Natural killer cell (primary cell): ENCODE results near the gene LHFPL2. TPM values are rescaled to one million over a fixed set of nuclear protein-coding genes. Genes with fewer than 3 reads are reported as not detected.

Experiments used
- ATAC-seq, 3 donors: fragments of 150-1000 bp in 2 of 3; fragments of 200-7000 bp in 1 of 3; cut with Tn5 transposase; 1 replicate in 1 of 3; 2 replicates in 2 of 3; pipeline ENCODE4 v1.10.0; 2021; ENCODE audit warnings: mild to moderate bottlenecking in 2 of 3, moderate library complexity in 2 of 3
- DNase-seq, 2 donors: peaks; one replicate each; pipeline versions ENCODE4 v3.0.0 to v3.0.0-alpha.2; 2013 to 2021; ENCODE audit warnings: mixed read lengths in 1 of 2
- H3K27ac ChIP-seq: one replicate; pipeline ENCODE4 v1.5.1; 2013; ENCODE audit warnings: mild to moderate bottlenecking, low read length
- H3K27me3 ChIP-seq: one replicate; pipeline ENCODE4 v1.6.1; 2013; ENCODE audit warnings: low read length; ENCODE audit not compliant: control insufficient read depth, insufficient read depth
- H3K36me3 ChIP-seq: one replicate; pipeline ENCODE4 v1.6.1; 2013; ENCODE audit warnings: low read length; ENCODE audit not compliant: control insufficient read depth, insufficient read depth
- H3K4me1 ChIP-seq: one replicate; pipeline ENCODE4 v1.6.1; 2013; ENCODE audit warnings: low read length; ENCODE audit not compliant: control insufficient read depth, insufficient read depth
- H3K4me3 ChIP-seq: one replicate; pipeline ENCODE4 v1.5.1; 2013; ENCODE audit warnings: low read length
- H3K9me3 ChIP-seq: one replicate; pipeline ENCODE4 v1.6.1; 2013; ENCODE audit warnings: low read length; ENCODE audit not compliant: control insufficient read depth, insufficient read depth
- H3K27ac Mint-ChIP-seq, 2 donors: one replicate each; pipeline ENCODE4 v1.8.0; 2022; ENCODE audit warnings: mild to moderate bottlenecking in 2 of 2, mixed read lengths in 2 of 2, moderate library complexity in 1 of 2
- H3K27me3 Mint-ChIP-seq, 2 donors: one replicate each; pipeline ENCODE4 v1.8.0; 2022; ENCODE audit warnings: low read depth in 2 of 2, mixed read lengths in 2 of 2
- H3K36me3 Mint-ChIP-seq: one replicate; pipeline ENCODE4 v1.8.0; 2022; ENCODE audit warnings: mixed read lengths
- H3K4me1 Mint-ChIP-seq, 2 donors: one replicate each; pipeline ENCODE4 v1.8.0; 2022; ENCODE audit warnings: mixed read lengths in 2 of 2
- H3K4me3 Mint-ChIP-seq: one replicate; pipeline ENCODE4 v1.8.0; 2022; ENCODE audit warnings: mild to moderate bottlenecking, moderate library complexity, mixed read lengths
- H3K9me3 Mint-ChIP-seq, 2 donors: one replicate each; pipeline ENCODE4 v1.8.0; 2022; ENCODE audit warnings: mixed read lengths in 2 of 2
- WGBS: methylation state at CpG from one replicate; pipeline ENCODE4 v1.1.7; 2013; ENCODE audit warnings: missing lambda C conversion rate; ENCODE audit not compliant: insufficient coverage; 5-methylcytosine and 5-hydroxymethylcytosine counted together
- intact Hi-C: fragments of 100-400 bp; cut with micrococcal nuclease; formaldehyde crosslinking; loops from one replicate; pipeline ENCODE4 v1.14.2; 2022
- total RNA-seq, 4 donors: library from RNA; stranded (reverse); fragments of 120-200 nt in 1 of 4; gene quantifications; one replicate each; pipeline versions ENCODE4 v1.2.3 to v1.2.4, GENCODE V29; 2013 to 2022
- TF ChIP-seq, protein P1 (sequence below): fragments of 200-600 bp; IDR thresholded peaks from one replicate; pipeline ENCODE4 v1.8.0; 2022; ENCODE audit warnings: antibody characterized with exemption

Gene LHFPL2
- total RNA-seq, 3 donors from 2014 or later (not counting 1 experiment from before 2014, with no cell fraction given), result 0.85 to 1.9 (median 1.00) TPM

- TF ChIP-seq, protein P1, sequence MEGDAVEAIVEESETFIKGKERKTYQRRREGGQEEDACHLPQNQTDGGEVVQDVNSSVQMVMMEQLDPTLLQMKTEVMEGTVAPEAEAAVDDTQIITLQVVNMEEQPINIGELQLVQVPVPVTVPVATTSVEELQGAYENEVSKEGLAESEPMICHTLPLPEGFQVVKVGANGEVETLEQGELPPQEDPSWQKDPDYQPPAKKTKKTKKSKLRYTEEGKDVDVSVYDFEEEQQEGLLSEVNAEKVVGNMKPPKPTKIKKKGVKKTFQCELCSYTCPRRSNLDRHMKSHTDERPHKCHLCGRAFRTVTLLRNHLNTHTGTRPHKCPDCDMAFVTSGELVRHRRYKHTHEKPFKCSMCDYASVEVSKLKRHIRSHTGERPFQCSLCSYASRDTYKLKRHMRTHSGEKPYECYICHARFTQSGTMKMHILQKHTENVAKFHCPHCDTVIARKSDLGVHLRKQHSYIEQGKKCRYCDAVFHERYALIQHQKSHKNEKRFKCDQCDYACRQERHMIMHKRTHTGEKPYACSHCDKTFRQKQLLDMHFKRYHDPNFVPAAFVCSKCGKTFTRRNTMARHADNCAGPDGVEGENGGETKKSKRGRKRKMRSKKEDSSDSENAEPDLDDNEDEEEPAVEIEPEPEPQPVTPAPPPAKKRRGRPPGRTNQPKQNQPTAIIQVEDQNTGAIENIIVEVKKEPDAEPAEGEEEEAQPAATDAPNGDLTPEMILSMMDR, result no peak
- Histone ChIP-seq H3K36me3 (no peaks in the 10 kb centered on the region), H3K4me3 (no peak overlapping the region), H3K4me1 (no peaks in the 10 kb centered on the region), H3K27ac (no peak overlapping the region), H3K27me3 (no peaks in the 10 kb centered on the region), H3K9me3 (no peaks in the 10 kb centered on the region)
- Mint-ChIP-seq H3K27ac (no peak overlapping the region), H3K27me3 (peaks cover 2 to 13% of the 10 kb centered on the region in 2 donors), H3K4me1 (no peaks in the 10 kb centered on the region), H3K36me3 (no peaks in the 10 kb centered on the region), H3K4me3 (no peak overlapping the region), H3K9me3 (no peaks in the 10 kb centered on the region)
- intact Hi-C loops, result no loop called here
- ATAC-seq, result no peak
- no peak for DNase-seq
- 49% methylated on average over 5 of the region's 6 CpGs for WGBS
Observed at GRCh38 chr5:78586251-78586650, 62.3 kb downstream of the LHFPL2 start.

DNA sequence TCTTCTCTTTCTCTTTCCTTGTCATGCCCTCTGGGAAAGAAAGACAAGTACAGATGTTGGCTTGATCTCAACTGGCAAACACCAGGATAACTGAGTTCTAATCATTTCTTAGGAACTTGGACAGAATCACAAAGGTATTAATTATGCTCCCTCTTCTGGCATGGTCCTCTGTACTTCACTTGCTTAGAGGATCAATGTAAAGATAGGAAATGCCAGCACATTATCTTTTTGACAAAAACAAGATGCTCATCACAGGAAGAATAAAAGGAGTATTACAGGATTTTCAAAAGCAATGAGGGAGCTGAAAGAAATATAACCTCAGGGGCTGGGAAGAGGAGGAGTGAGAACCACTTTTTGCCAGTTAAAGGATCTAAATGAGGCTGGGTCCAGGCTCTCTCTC, 70.6 kb downstream of the LHFPL2 start:
- no peaks in the 10 kb centered on the region for H3K27me3 ChIP-seq
- Mint-ChIP-seq H3K27me3 (peaks cover 0 to 5% of the 10 kb centered on the region in 2 donors), H3K4me1 (no peaks in the 10 kb centered on the region), H3K36me3 (no peaks in the 10 kb centered on the region), H3K4me3 (no peak overlapping the region), H3K9me3 (no peaks in the 10 kb centered on the region), H3K27ac (no peak overlapping the region)
- H3K9me3 ChIP-seq, result no peaks in the 10 kb centered on the region
- DNase-seq (no peak), ATAC-seq (no peak)
- no peaks in the 10 kb centered on the region for H3K36me3 ChIP-seq
- no peak overlapping the region for H3K27ac ChIP-seq
- H3K4me3 ChIP-seq, result no peak overlapping the region
- TF ChIP-seq, protein P1, result no peak
- intact Hi-C loops, result no loop called here
- H3K4me1 ChIP-seq, result no peaks in the 10 kb centered on the region

DNA sequence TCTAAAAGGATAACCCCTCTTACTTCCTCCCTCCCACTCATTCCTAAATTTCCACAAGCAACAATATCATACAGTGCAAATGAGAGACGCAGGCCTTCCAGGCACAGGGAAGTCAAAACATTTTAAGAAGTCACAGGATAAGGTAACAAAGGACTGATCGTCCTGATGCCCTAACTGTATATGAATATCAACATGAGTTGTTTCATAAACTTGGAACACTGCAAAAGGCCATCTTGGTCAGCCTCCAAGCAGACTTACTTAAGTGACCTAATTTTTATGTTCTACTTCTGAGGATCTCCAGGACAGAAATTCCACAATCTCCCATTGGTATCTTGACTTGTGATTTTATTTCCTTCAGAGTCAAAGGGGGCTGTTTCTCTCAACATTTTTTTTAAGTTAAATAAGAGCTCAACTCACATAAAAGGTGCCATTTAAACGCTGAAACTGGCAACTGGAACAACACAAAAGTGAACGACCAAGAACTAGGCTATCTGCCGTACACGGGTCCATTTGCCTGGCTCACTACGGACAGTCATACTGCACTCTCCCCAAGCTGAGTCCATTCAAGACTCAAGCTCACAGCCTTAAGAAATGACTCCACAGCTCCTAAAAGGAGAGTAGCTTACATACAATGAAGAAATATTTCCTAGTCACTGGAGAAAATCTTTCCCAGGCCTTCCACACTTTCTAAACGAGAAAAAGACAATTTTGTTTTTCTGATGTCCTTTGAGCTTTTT, 71.3 kb downstream of the LHFPL2 start:
- intact Hi-C loops, result no loop called here
- H3K9me3 ChIP-seq, result no peaks in the 10 kb centered on the region
- Mint-ChIP-seq H3K27me3 (peaks cover 0 to 5% of the 10 kb centered on the region in 2 donors), H3K36me3 (no peaks in the 10 kb centered on the region), H3K4me3 (no peak overlapping the region), H3K9me3 (no peaks in the 10 kb centered on the region), H3K4me1 (no peaks in the 10 kb centered on the region), H3K27ac (no peak overlapping the region)
- H3K27ac ChIP-seq, result no peak overlapping the region
- H3K36me3 ChIP-seq, result no peaks in the 10 kb centered on the region
- no peak for ATAC-seq
- no peaks in the 10 kb centered on the region for H3K4me1 ChIP-seq
- DNase-seq, result no peak
- 91% methylated on average over 8 of the region's 8 CpGs for WGBS
- TF ChIP-seq, protein P1, result no peak
- no peak overlapping the region for H3K4me3 ChIP-seq
- H3K27me3 ChIP-seq, result no peaks in the 10 kb centered on the region

DNA sequence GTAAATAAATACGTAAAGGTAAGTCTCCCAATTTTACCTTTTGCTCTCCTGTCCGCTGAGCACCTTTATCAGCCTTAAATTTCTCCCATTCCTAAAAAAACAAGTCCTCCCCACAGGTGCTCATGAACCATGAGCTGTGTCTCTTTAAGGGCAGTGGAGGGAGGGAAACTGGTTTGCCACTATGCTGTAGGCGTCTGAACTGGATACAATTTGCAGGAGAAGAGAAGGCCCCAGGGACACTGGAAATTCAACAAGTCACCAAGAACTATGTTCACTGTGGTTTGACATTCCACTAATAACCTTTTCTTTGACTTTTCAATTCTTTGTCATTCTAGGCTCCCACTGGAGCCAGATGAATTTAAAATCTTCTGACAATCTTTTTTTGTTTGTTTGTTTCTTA, 72.2 kb downstream of the LHFPL2 start:
- no peak overlapping the region for H3K4me3 Mint-ChIP-seq
- no peaks in the 10 kb centered on the region for H3K27me3 ChIP-seq
- no peaks in the 10 kb centered on the region for H3K4me1 ChIP-seq
- TF ChIP-seq, protein P1, result no peak
- DNase-seq (no peak), ATAC-seq (no peak)
- H3K27ac Mint-ChIP-seq, result no peak overlapping the region
- H3K4me1 Mint-ChIP-seq, result no peaks in the 10 kb centered on the region
- peaks cover 5 to 6% of the 10 kb centered on the region in 2 donors for H3K27me3 Mint-ChIP-seq
- WGBS, result 92% methylated on average over 3 of the region's 3 CpGs
- no peaks in the 10 kb centered on the region for H3K36me3 ChIP-seq
- no peaks in the 10 kb centered on the region for H3K9me3 ChIP-seq
- H3K9me3 Mint-ChIP-seq, result no peaks in the 10 kb centered on the region
- intact Hi-C loops, result no loop called here
- no peaks in the 10 kb centered on the region for H3K36me3 Mint-ChIP-seq
- no peak overlapping the region for H3K4me3 ChIP-seq
- H3K27ac ChIP-seq, result no peak overlapping the region
